ENCODE measurements around the gene RRP12.
"Not testable (repeated sequence)": the region's sequence is repeated elsewhere in the genome, so short reads cannot be mapped to it uniquely, and the experiment has no call there.

The RRP12 gene

GRCh38 chr10:97407211-97407951 lies 6.2 kb upstream of the RRP12 start:
- peak; percentile 75 for DNase-seq

- DNase-seq, result not testable (repeated sequence)
Measured at GRCh38 chr10:97406483-97406882, 5.3 kb upstream of the RRP12 start.

GRCh38 chr10:97406064-97406463 lies 4.9 kb upstream of the RRP12 start:
- DNase-seq, result peak; percentile 63

GRCh38 chr10:97404044-97404443 lies 2.9 kb upstream of the RRP12 start:
- no peak for DNase-seq

GRCh38 chr10:97401455-97401919 lies 347 bp upstream of the RRP12 start:
- no peak for DNase-seq

- peak; percentile 33 for DNase-seq
Measured at GRCh38 chr10:97399843-97400545, 1.1 kb downstream of the RRP12 start.

- DNase-seq, result no peak
Measured at GRCh38 chr10:97396056-97396455, 5.1 kb downstream of the RRP12 start.

GRCh38 chr10:97393034-97393573 lies 8.0 kb downstream of the RRP12 start:
- no peak for DNase-seq

- no peak for DNase-seq
Measured at GRCh38 chr10:97390091-97390490, 11.0 kb downstream of the RRP12 start.

- no peak for DNase-seq
Measured at GRCh38 chr10:97388152-97388551, 13.0 kb downstream of the RRP12 start.

GRCh38 chr10:97385565-97385964 lies 15.6 kb downstream of the RRP12 start:
- DNase-seq, result no peak

GRCh38 chr10:97384641-97385040 lies 16.5 kb downstream of the RRP12 start:
- DNase-seq, result no peak

- DNase-seq, result no peak
Measured at GRCh38 chr10:97384156-97384555, 17.0 kb downstream of the RRP12 start.

GRCh38 chr10:97383159-97383558 lies 18.0 kb downstream of the RRP12 start:
- DNase-seq, result no peak

GRCh38 chr10:97381626-97382025 lies 19.5 kb downstream of the RRP12 start:
- no peak for DNase-seq

GRCh38 chr10:97380516-97380915 lies 20.6 kb downstream of the RRP12 start:
- no peak for DNase-seq

- DNase-seq, result no peak
Measured at GRCh38 chr10:97378933-97379921, 21.9 kb downstream of the RRP12 start.

- DNase-seq, result peak; percentile 42
Measured at GRCh38 chr10:97376413-97376812, 24.7 kb downstream of the RRP12 start.

GRCh38 chr10:97373456-97373855 lies 27.7 kb downstream of the RRP12 start:
- no peak for DNase-seq

GRCh38 chr10:97372233-97372875 lies 28.8 kb downstream of the RRP12 start:
- DNase-seq, result no peak

GRCh38 chr10:97371696-97372095 lies 29.4 kb downstream of the RRP12 start:
- DNase-seq, result no peak

GRCh38 chr10:97367126-97367649 lies 34.0 kb downstream of the RRP12 start:
- DNase-seq, result no peak

Data from CD4-positive, alpha-beta T cell treated with Interleukin-15 for 1 hour (primary cell).